ENCODE measurements around the gene PLPP1.
"Not testable (repeated sequence)": the region's sequence is repeated elsewhere in the genome, so short reads cannot be mapped to it uniquely, and the experiment has no call there.

Gene PLPP1

DNA sequence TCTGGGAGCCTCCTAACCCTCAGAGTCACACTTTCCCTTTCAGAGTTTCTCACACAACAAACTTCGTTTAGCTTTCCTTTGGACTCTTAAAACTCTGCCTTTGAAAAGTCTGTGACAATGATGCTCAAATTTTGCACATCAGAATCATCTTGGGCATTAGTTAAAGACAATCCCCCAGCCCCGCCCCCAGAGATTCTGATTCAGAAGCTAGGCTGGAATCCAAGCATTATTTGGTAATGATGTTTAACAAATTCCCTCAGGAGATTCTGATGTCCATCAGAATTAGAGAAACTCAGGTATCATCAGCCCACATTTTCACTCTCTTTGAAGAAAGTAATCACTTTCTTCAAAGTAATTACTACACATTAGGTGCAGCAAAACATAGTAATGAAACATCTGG lies 9.6 kb upstream of the PLPP1 start:
- no peak for DNase-seq

DNA sequence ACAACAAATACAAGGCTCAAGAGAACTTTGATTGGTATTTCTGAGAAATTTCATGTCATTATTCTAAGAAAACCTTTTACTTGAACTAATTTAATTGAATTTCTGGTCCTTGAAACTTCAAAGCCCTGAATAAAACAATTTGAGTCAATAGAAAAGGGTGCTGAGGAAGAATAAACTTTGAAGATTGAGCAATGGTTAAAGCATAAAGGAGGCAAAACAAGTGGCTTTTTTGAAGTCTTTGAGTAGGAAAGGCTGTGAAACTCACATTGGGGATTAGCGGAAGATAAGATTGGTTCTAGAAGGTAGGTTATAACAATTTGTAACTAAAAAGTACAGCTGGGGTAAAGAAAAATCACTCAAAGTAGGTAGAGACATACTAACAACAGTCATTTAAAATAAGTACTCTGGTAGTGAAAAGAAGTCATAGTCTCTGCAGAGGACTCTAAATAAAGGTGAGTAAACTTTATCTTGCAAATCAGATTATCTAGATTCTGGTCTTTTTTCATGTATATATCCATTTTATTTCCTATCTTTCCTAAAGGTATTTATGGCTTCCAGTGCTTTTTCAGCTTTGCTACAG lies 6.4 kb upstream of the PLPP1 start:
- DNase-seq, result no peak

DNA sequence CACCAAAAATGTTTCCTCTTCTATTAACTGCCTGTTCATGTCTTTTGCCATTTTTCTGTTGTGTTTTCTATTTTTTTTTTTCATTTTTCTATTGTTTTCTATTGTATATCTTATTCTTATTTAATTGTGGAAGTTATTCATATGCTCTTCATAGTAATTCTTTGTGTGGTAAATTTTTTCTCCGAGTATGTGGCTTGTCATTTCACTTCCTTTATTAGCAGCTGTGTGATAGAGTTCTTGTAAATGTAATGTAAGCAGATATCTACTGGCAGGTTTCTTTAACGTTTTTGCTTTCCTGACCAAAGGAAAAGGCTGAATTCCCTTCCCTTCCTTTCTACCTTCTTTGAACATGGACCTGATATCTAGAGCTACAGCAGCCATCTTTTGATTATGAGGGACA lies 5.8 kb upstream of the PLPP1 start:
- no peak for DNase-seq

DNA sequence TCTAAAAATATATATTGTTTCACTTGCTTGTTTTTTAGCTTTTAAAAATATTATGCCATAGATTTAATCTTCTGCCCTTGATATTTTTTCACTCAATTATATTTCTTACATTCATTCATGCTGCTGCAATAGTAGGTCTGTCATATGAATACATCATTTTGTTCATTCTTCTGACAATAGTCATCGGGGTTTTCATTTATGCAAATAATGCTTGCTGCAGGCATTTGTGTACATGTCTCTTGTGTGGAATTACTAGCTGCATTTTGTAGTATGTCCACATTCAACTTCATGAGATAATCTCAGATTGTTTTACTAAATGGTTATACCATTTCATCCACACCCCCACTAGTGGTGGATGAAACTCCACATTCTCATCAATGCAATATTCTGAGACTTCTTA lies 5.3 kb upstream of the PLPP1 start:
- DNase-seq, result no peak

DNA sequence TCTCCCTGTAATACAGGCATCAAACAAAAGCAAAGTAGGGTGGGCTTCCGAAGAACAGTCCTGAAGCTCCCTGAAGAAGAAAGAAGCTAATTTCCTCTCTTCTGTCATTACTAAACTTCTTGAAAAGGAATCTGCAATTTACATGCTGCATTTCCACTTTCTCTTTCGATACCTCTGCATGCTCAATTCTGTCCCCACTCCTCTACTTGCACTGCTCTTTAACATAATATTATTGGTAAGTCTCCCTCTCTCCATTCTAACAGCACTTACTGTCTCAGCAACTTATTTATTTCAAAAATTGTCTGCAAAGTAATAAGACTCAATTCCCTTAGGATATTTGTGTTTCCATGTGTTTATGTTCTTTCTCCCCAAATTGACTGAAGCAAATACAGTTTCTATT lies 3.9 kb upstream of the PLPP1 start:
- DNase-seq, result no peak

DNA sequence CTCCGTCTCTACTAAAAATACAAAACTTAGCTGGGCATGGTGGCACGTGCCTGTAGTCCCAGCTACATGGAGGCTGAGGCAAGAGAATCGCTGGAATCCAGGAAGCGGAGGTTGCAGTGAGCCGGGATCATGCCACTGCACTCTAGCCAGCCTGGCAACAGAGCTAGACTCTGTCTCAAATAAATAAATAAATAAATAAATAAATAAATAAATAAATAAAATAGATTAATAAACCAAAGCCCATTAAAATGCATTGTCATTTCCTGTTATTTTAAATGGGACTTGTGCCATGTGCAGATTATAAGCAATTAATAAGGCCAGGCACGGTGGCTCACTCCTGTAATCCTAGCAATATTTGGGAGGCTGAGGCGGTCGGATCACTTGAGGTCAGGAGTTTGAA lies 2.6 kb upstream of the PLPP1 start:
- not testable (repeated sequence) for DNase-seq

DNA sequence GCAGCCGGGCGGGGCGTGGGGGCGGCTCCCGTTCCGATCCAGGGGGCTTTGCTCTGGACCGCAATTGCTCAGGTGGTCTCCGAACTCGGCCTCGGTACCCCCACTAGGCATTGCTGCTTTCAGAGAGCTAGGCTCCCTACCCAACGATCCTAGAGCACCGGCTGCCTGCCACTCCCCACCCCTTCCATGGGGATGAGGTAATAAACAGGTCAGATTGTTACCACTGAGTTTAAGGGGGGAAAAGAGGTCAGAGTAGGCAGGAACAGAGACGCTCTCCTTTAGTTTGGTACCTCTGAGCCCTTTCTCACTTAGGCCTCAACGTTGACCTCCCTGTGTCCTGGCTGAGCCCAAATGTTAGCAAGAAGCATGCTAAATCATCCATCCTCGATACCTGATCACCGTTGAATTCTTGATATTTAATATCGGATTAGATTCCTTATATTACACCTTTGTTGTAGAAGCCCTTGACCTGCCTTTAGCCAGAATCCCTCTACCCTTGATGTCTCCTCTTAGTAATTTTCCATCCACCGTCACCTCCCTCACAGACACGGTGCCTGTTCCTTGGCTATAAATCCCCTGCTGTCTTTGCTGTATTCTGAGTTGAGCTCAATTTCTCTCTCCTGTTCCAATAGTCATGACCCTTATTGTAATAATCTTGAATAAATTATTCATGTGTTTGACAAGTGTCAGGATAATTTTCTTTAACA lies 588 bp upstream of the PLPP1 start:
- DNase-seq, result no peak

DNA sequence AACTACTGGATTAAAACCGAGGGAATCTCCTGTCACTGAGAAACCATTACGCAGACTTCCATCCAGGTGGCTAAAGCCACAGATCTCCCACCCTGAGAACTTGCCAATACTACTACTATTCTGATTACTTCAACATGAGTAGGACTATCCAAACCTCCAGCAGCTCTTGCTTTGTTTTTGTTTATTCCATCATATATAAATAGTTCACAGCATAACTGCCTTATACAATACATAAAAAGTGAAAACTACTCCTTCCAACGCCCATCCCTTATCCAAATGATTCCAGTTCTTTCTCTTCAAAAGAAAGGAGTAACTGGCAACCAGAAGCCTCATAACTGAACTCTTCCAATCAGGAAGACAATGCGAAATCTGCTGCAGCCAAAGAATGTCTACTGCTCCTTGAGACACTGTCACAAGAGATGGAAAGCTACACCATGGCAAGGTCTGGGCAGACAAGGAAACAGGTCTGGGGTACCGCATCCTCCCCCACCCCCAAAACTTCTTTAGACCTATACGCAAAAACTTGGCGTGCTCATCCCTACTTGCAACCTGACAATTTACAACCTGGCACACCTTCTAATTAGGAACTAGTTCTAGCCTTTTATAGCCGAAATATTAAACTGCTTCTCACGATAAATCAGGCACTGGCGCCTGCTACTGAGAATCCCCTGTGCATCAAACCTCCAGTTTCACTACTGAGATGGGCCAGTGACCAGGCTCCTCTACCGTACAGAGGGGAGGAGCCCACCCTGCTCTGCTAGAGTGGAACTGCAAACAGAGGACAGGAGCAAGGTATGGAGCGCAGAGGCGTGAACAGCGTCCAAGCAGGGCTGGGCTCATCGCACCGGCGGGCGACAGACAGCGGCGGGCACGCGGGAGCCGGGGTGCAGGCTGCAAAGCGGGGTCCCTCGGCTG lies 986 bp downstream of the PLPP1 start:
- DNase-seq, result no peak

DNA sequence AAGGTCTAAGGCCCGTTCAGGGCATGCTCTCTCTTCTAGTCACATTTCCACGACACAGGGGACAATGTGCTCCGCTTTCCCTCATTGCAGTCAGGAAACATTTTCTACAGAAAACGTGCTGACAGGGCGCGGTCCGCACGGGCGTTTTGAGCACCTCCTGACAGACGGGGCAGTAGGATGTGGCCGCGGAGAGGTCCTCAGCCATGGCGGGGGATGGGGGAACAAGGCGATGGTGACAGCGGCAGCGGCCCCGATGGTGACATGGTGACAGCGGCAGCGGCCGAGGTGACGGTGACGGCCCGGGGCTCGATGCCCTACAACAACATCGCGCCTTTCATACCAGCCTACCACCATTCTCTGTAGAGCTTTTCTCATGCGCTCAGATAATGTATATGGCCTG lies 4.1 kb downstream of the PLPP1 start:
- DNase-seq, result no peak

DNA sequence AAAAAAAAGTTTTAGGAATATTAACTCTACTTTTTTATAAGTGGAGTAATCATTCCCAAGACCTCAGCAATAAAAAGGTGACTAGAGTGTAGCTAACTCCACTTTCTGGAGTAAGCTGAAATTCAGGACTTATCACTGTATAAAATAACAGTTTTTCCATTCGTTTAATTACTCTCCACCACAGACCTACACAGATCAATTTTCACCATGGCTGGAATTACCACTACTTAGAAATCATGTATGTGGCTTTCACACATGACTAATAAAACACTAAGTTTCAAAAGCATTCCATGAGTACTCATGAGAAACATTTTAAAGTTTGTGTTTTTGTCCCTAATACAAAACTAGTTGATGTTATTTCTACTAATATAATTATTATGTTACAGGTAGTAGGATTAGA lies 9.9 kb downstream of the PLPP1 start:
- DNase-seq, result no peak

DNA sequence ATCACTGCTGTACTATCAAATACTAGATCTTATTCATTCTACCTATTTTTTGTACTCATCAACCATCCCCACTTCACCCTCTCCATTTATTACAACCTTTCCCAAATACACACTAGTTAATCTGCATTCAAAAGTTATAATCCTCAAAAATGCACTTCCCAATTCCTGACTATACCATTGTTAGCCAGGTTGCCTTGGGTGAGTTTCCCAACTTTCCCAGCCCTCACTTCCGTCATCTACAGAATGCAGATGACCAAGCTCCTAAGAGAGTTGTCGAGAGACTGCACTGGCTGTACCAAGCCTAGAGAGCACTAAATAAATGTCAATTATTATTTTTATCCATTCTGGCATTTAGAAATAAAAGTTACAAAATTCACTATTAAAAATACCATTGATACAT lies 11.5 kb downstream of the PLPP1 start:
- no peak for DNase-seq

DNA sequence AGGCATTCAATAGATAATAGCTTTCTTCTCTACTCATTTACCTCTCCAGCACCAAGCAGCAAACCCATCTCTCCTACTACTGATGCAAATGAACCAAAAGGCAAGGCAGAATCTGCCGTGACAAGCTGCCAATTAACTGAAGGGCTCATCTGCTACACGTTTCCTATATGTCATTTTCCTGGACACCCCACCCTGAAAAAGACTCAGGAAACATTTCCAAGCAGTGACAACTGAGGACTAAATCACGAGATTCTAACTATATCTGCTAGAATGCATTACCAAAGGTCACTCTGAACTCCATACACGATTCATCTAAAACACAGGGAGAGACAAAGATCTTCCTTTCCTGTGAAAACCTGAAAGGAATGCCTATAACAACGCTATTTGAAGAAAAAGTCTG lies 12.9 kb downstream of the PLPP1 start:
- DNase-seq, result no peak

DNA sequence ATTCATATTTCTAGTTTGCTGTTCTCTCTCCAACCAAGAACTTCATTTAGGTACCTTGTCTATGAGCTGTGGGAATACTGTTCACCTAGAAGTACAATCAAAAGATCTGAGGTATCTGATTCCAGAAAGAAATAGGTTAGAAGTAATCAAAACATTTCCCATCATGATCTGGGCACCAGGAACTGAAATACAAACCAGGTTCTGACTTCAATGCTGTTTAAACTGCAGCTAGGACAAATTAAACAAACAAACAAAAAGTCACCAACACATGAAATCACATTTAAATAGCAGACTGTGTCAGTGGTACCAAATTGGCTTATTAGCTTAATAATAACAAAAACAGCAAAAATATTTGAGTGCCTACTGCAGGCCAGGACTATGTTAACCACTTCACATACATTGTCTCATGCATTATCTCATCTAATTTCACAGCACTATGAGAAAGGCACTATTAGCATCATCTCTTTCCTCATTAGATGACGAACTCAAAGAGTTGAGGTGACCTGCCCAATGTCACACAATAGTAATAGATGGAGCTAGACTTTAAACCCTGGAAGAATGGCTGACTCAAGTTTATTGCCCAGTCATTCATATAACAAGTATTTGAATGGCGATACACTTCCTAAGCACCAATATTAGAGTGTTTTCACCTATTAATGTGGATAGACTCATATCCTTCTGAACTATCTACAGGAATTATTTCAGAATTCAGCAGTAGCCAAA lies 14.5 kb downstream of the PLPP1 start:
- DNase-seq, result no peak

DNA sequence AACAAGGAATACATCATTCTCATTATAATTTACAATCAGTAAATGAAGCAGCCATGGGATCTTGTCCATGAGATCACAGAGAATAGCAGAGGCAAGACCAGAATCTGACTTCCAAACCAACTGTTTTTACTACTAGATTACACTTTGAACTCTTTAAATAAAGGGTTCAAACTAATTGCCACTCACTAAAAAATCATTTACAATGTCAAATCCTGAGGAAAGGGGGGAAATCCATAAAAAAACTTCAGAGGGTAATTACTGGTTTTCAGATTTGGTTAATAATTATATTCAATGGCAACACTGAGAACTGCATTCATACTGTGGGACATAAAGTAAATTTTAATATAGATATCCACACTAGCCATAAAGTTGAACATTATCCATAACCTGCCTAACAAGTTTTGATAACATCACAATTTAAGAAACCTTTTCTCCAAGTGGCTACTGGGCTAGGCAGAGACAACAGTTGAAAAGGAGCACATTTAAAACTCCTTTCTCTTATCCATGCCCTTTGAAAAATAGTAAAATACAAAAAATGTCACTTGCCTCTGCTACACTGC lies 15.9 kb downstream of the PLPP1 start:
- DNase-seq, result no peak

DNA sequence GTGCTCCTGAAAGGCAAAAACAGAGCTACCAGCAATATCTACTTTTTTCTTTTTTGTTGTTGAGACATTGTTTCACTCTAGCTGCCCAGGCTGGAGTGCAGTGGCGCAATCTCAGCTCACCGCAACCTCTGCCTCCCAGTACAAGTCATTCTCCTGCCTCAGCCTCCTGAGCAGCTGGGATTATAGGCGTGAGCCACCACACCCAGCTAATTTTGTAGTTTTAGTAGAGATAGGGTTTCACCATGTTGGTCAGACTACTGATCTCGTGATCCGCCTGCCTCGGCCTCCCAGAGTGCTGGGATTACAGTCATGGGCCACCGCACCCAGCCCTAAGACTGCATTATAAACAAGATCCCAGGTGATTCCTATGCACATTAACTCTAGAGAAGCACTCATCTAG lies 17.0 kb downstream of the PLPP1 start:
- DNase-seq, result no peak

DNA sequence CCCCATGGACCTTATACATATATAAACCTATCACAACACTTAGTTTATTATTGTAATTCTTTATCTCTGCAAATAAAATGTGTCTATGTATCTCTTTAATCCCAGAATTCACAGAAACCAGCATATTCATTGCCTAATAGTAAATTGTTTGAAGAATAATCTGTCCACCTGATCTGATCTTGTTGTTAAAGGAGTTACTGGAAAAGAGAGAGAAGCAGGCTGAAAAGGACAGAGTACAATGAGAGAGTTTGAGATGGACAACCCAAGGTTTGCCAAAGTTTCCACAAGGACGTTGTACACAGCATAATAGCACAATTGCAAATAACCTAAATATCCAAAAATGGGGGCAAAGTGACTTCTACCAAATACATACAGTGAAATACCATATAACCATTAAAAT lies 23.8 kb downstream of the PLPP1 start:
- no peak for DNase-seq

DNA sequence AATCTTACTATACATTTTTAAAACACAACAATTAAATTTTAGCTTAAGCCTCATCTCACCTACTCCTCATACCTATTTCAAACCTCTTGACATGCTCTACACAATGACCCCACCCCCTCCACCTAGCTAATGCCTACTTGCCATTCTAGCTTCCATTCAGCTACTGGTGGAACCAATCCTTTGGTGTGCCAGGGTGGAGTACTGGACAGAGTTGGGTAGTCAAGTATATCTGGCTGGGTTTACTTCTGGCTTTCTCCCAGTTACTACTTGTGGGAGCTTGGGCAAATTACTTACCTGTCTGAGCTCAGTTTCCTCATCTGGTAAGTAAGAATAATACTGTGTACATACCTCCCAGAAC lies 24.3 kb downstream of the PLPP1 start:
- DNase-seq, result no peak

DNA sequence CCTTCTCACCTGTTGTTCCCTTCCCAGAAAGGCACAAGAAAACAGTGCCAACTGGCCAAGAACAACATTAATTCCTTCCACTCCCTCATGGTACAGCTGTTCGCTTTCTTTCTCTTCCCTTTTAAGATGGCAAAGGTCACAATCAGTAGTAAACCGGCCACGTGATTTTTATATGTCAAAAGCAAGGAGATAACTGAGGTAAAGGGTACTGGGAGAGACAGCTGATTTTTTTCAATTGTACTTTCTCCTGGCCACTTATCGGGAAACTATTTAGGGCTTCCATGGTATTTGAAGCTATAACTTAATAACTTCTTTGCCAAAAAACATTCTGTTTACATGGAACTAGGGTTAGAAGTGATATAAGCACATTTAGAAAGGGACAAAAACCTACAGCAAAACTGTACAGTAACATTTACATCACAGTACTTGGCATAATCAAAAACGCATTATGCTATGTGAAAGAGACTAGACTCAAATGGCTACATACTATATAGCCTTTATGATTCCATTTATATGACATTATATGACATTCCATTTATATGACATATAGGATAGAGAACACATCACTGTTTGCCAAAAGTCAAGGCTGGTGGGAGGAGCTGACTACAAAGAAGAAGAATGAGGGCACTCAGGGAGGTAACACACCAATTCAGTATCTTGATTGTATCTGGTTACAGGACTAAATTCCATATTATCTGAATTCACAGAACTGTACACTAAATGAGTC lies 24.8 kb downstream of the PLPP1 start:
- DNase-seq, result no peak

DNA sequence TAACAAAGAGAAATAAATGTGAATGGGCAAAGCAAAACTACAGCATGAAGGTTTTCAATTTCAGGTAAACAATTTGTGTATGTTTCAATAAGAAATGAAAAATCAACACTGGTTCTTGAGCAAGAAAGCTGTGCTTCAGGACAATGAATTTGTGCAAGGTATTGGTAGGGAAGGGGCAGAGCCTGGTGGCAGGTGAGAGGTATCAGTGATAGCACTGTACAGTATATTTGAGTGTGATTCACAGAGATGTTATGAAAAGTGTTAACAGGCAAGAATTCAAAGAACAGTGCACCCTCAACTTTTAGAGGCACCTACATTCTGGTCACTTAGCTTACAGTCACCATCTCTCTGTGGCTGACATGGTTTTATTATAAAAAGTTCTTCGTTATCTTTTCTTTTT lies 25.7 kb downstream of the PLPP1 start:
- no peak for DNase-seq

DNA sequence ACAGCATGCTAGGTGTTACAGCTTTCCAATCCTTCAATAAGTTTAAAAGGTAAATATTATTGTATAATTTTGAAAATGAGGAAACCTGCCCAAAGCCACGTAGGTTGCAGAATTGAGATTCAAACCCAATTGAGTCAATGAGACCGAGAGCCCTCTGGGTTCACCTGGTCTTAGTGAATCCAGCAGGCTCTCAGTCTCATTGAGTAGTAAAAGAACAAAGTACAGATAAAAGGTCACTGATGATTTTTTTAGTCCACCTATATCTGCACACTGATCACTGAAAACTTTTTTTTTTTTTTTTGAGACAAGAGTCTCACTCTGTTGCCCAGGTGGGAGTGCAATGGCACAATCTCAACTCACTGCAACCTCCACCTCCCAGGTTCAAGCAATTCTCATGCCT lies 27.2 kb downstream of the PLPP1 start:
- DNase-seq, result no peak

DNA sequence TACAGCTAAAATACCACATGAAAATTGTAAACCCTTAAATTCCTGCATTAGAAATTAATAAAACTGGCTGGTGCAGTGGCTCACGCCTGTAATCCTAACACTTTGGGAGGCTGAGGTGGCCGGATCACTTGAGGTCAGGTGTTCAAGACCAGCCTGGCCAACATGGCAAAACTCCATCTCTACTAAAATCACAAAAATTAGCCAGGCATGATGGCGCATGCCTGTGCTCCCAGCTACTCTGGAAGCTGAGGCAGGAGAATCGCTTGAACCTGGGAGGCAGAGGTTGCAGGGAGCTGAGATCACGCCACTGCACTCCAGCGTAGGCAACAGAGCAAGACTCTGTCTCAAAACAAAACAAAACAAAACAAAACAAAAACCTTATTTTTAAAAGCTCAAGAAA lies 29.1 kb downstream of the PLPP1 start:
- not testable (repeated sequence) for DNase-seq

DNA sequence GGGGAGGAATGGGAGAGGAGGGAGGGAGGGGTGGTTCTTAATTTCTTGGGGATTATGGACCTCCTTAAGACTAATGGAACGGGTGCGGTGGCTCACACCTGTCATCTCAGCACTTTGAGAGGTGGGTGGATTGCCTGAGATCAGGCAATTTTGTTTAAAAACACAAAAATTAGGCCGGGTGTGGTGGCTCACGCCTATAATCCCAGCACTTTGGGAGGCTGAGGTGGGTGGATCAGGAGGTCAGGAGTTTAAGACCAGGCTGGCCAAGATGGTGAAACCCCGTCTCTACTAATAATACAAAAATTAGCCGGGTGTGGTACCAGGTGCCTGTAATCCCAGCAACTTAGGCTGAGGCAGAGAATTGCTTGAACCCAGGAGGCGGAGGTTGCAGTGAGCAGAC lies 30.8 kb downstream of the PLPP1 start:
- not testable (repeated sequence) for DNase-seq

DNA sequence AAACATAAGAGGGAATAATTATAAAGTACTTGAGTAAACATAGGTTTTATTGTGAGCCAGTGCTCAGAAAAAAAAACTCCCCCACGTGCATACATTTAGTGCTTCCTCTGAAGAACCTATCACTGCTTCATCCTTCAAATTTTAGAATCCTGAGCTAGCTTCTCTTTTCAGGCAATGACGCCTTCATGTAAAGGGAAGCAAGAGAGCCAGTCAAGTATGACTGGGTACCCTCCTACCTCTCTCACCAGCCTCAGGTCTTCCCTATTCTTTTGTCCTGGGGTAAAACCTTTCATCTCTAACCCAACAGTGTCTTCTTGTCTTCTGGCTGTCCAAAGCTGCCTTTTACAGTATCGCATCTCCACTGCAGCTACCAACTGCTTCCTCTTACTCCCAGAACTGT lies 32.0 kb downstream of the PLPP1 start:
- no peak for DNase-seq

Data from NK-92 treated with Interleukin-12 subunit alpha and Interleukin-12 subunit beta, amount 100 ng/mL, for 24 hours (cell line).